Heart right ventricle (tissue), 16 donors: ENCODE results near the gene CNKSR2. TPM values are rescaled to one million over a fixed set of nuclear protein-coding genes. Genes with fewer than 3 reads are reported as not detected.

ENCODE experiments used
- ATAC-seq, 8 donors: fragments of 200-7000 bp; cut with Tn5 transposase; one replicate each; pipeline ENCODE4 v1.9.1; 2020; ENCODE audit warnings: mild to moderate bottlenecking in 8 of 8, moderate library complexity in 8 of 8, moderate number of reproducible peaks in 1 of 8
- DNase-seq, 2 donors: peaks; one replicate each; pipeline ENCODE4 v3.0.0-alpha.2; 2020
- H3K27ac ChIP-seq, 10 donors: fragments of 200-600 bp; sonication (generic) in 2 of 10; one replicate each; pipeline versions ENCODE4 v1.5.0 to v1.8.0; 2020 to 2022; ENCODE audit warnings: mild to moderate bottlenecking in 3 of 10
- H3K27me3 ChIP-seq, 7 donors: fragments of 200-600 bp; one replicate each; pipeline ENCODE4 v1.8.0; 2021 to 2022; ENCODE audit warnings: mild to moderate bottlenecking in 2 of 7
- H3K36me3 ChIP-seq, 9 donors: fragments of 200-600 bp; sonication (generic) in 1 of 9; one replicate each; pipeline versions ENCODE4 v1.5.0 to v1.8.0; 2020 to 2022; ENCODE audit warnings: mild to moderate bottlenecking in 2 of 9
- H3K4me1 ChIP-seq, 9 donors: fragments of 200-600 bp; sonication (generic) in 1 of 9; one replicate each; pipeline versions ENCODE4 v1.5.0 to v1.8.0; 2020 to 2022; ENCODE audit warnings: mild to moderate bottlenecking in 4 of 9
- H3K4me3 ChIP-seq, 10 donors: fragments of 200-600 bp; sonication (generic) in 2 of 10; one replicate each; pipeline versions ENCODE4 v1.5.0 to v1.8.0; 2020 to 2022; ENCODE audit warnings: mild to moderate bottlenecking in 7 of 10, moderate library complexity in 2 of 10
- H3K9me3 ChIP-seq, 11 donors: fragments of 200-600 bp in 10 of 11; sonication (generic) in 2 of 11; one replicate each; pipeline versions ENCODE4 v1.5.0 to v1.8.0; 2013 to 2022; ENCODE audit warnings: mild to moderate bottlenecking in 2 of 11, control low read depth in 1 of 11, moderate library complexity in 1 of 11
- CTCF ChIP-seq, 9 donors: fragments of 200-600 bp; sonication (generic) in 2 of 9; IDR thresholded peaks; one replicate each; pipeline versions ENCODE4 v1.5.0 to v1.8.0; 2021 to 2022; ENCODE audit warnings: antibody characterized with exemption in 9 of 9, mild to moderate bottlenecking in 5 of 9, moderate library complexity in 1 of 9
- WGBS, 2 donors: extraction: QIAGEN DNeasy Blood & Tissue Kit; methylation state at CpG; one replicate each; pipeline ENCODE4 v1.1.7; 2013; ENCODE audit warnings: inconsistent platforms in 1 of 2; 5-methylcytosine and 5-hydroxymethylcytosine counted together
- intact Hi-C, 10 donors: fragments of 100-400 bp; cut with DNase I; formaldehyde crosslinking; loops; one replicate each; pipeline versions ENCODE4 v1.11.1 to v1.14.2; 2022
- polyA plus RNA-seq, 2 donors: library from polyadenylated mRNA; stranded (reverse); fragments of 200-250 nt; gene quantifications; one replicate each; pipeline ENCODE4 v1.2.3, GENCODE V29; 2013
- total RNA-seq, 10 donors: library from RNA; stranded (reverse); fragmentation: NEBNext Ultra II Directional in 3 of 10; extraction: Animal tissue kit (Norgen Biotek cat#: 25700) in 3 of 10; gene quantifications; one replicate each; pipeline versions ENCODE4 v1.2.1 to v1.2.4, GENCODE V29; 2021 to 2023
- donor health status: Arrhythmogenic right ventricular cardiomyopathy.
- donor health status: ischemic (EF 13 %, LVEDD 7.1; RV severe dilation, severe dysfunction).
- donor health status: healthy with polysubstance abuse.
- donor health status: DM: no; HTN: yes; CAD: no.
- donor health status: DM: no; HTN: no; CAD: no.
- donor health status: ischemic (EF 25% LVEDD 6.9; RV normal size, moderate dysfunction).
- donor health status: ischemic (EF 25% LVEDD 5.7; RV mildly dilated, moderate dysfunction).
- donor health status: healthy.
- donor health status: DM: yes; HTN: yes; CAD: no.
- donor health status: Ischemic cardiomyopathy.
- donor health status: ischemic (EF 35%, LVEDD 5.7; RV mildly dilated, moderate dysfunction).
- donor health status: nonischemic (EF 11% LVEDD 7.7; RV severe dilation, severe dysfunction).
- donor health status: DM: yes; HTN: yes; CAD: no.
- donor health status: PGD.
- donor health status: ischemic (EF 29% LVEDD 5.4; RV normal size, mild dysfunction).
- donor health status: nonischemic (EF 23%, LVEDD 6.1; RV moderate dilation, normal function).

The CNKSR2 gene
- total and polyA plus RNA-seq, 12 donors, result 0.03 to 1.6 (median 0.44) TPM

GRCh38 chrX:21612154-21612553 is 237.9 kb downstream of the CNKSR2 start:
- Histone ChIP-seq H3K9me3 (no peaks in the 10 kb centered on the region), H3K4me1 (no peaks in the 10 kb centered on the region), H3K4me3 (no peak overlapping the region), H3K36me3 (no peaks in the 10 kb centered on the region), H3K27me3 (peaks cover 0 to 9% (median 0%) of the 10 kb centered on the region in 7 donors), H3K27ac (no peak overlapping the region)
- 65 to 76% methylated on average over 5 of the region's 5 CpGs for WGBS, 2 donors
- ATAC-seq (no peak), DNase-seq (no peak)
- intact Hi-C loops, result no loop called here
- no peak for TF ChIP-seq CTCF (IDR thresholded peaks at IDR 0.05)

- no peak overlapping the region for H3K4me3 ChIP-seq
- no peaks in the 10 kb centered on the region for H3K4me1 ChIP-seq
- intact Hi-C loops, result no loop called here
- H3K27ac ChIP-seq, result no peak overlapping the region
- no peaks in the 10 kb centered on the region for H3K9me3 ChIP-seq
- no peak for TF ChIP-seq CTCF (IDR thresholded peaks at IDR 0.05)
- DNase-seq (no peak), ATAC-seq (no peak)
- peaks cover 0 to 15% (median 0%) of the 10 kb centered on the region in 7 donors for H3K27me3 ChIP-seq
- 74 to 76% methylated on average over 1 of the region's 1 CpG for WGBS, 2 donors
- H3K36me3 ChIP-seq, result no peaks in the 10 kb centered on the region
These were observed 242.2 kb downstream of the CNKSR2 start for GRCh38 chrX:21616386-21616785.

GRCh38 chrX:21620234-21620633 is 246.0 kb downstream of the CNKSR2 start:
- no peaks in the 10 kb centered on the region for H3K9me3 ChIP-seq
- ATAC-seq (no peak), DNase-seq (no peak)
- 84 to 97% methylated on average over 2 of the region's 2 CpGs for WGBS, 2 donors
- no peak for TF ChIP-seq CTCF (IDR thresholded peaks at IDR 0.05)
- H3K27ac ChIP-seq, result no peak overlapping the region
- no peaks in the 10 kb centered on the region for H3K36me3 ChIP-seq
- H3K4me3 ChIP-seq, result no peak overlapping the region
- no peaks in the 10 kb centered on the region for H3K4me1 ChIP-seq
- intact Hi-C loops, result no loop called here
- H3K27me3 ChIP-seq, result peaks cover 0 to 14% (median 0%) of the 10 kb centered on the region in 7 donors

DNA sequence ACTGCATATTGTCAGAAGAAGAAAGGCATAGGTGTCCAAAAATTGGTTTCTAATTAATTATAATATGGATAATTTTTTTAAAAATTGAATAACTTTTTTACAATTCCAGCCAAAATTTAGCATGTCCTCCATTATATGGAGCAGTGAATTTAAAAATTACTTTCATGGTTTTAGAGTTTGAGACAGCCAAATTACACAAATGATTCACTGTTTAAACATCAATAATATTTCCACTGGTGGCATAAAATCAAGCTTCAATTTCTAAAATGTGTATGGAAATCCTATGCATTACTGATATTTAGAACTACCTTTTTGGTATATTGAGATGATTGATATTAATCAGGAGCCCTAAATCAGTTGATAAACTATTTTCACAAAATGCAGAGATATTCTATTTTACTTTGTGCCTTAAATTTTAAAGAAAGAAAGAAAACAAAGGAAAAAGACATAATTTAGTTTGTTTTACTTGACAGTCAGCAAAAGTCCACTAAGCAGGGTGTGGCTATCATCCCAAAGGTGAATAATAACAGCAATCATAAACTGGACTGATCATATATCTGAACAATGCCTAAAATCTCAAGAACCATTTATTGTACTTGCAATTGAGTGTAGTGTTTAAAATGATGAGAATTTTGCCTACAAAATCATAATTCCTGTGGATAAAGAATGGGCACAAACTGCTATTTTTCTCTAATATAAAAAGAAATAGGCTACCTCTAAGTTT is 249.7 kb downstream of the CNKSR2 start:
- Histone ChIP-seq H3K27ac (no peak overlapping the region), H3K9me3 (no peaks in the 10 kb centered on the region), H3K4me1 (no peaks in the 10 kb centered on the region), H3K36me3 (no peaks in the 10 kb centered on the region), H3K27me3 (peaks cover 0 to 14% (median 0%) of the 10 kb centered on the region in 7 donors), H3K4me3 (no peak overlapping the region)
- ATAC-seq (no peak), DNase-seq (no peak)
- TF ChIP-seq CTCF (IDR thresholded peaks at IDR 0.05), result no peak
- intact Hi-C loops, result no loop called here
